NAMALWA (cell line): ENCODE measurements around the gene TNKS2.
"Not testable (repeated sequence)": the region's sequence is repeated elsewhere in the genome, so short reads cannot be mapped to it uniquely, and the experiment has no call there.

Source experiments
- DNase-seq: peaks from one replicate; pipeline ENCODE4 v3.0.0-alpha.2; 2015; ENCODE audit warnings: low spot score

TNKS2 gene

GRCh38 chr10:91797874-91798648, at the start of gene TNKS2:
Gene TNKS2 (plus strand): TSS chr10:91798426. CDS start chr10:91798691, 265 bp downstream.
- DNase-seq, result peak; percentile 96

- not testable (repeated sequence) for DNase-seq
These were observed 48.6 kb upstream of the TNKS2 start for GRCh38 chr10:91749592-91749991.

GRCh38 chr10:91756286-91756685, 41.9 kb upstream of the TNKS2 start:
- DNase-seq, result no peak

GRCh38 chr10:91758303-91759146, 39.7 kb upstream of the TNKS2 start:
- peak; percentile 74 for DNase-seq

- no peak for DNase-seq
These were observed 38.6 kb upstream of the TNKS2 start for GRCh38 chr10:91759581-91759986.

DNA sequence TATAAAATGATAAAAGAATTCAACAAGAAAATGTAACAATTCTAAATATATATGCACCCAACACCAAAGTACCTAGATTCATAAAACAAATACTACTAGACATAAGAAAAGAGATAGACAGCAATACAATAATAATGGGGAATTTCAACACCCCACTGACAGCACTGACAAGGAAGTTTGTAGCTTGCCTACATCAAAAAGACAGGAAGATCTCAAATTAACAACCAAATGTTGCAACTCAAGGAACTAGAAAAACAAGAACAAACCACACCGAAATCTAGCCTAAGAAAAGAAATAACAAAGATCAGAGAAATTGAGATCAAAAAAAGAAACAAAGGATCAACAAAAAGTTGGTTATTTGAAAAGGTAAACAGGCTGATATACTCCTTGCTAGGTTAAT, 36.5 kb upstream of the TNKS2 start:
- DNase-seq, result no peak

- no peak for DNase-seq
These were observed 35.3 kb upstream of the TNKS2 start for GRCh38 chr10:91762878-91763277.

- DNase-seq, result no peak
These were observed 31.6 kb upstream of the TNKS2 start for GRCh38 chr10:91766676-91767075.

GRCh38 chr10:91768123-91768522, 30.1 kb upstream of the TNKS2 start:
- DNase-seq, result no peak

GRCh38 chr10:91771907-91772306, 26.3 kb upstream of the TNKS2 start:
- DNase-seq, result no peak

DNA sequence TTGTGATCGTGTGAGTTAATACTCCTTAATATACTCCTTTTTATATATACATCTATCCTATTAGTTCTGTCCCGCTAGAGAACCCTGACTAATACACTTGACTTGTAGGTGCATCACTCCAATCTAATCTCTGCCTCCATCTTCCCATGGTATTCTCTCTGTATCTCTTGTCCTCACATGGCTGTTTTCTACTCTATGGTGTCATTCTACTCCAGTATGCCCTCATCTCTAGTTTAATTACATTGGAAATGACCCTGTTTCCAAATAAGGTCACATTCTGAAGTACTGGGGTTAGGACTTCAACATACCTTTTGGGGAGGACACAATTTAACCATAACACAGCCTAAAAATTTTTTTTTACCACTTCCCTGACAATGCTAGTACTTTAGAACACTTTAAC, 25.8 kb upstream of the TNKS2 start:
- no peak for DNase-seq

- no peak for DNase-seq
These were observed 25.4 kb upstream of the TNKS2 start for GRCh38 chr10:91772869-91773268.

- DNase-seq, result no peak
These were observed 23.7 kb upstream of the TNKS2 start for GRCh38 chr10:91774571-91774970.

GRCh38 chr10:91775731-91776130, 22.5 kb upstream of the TNKS2 start:
- no peak for DNase-seq

DNA sequence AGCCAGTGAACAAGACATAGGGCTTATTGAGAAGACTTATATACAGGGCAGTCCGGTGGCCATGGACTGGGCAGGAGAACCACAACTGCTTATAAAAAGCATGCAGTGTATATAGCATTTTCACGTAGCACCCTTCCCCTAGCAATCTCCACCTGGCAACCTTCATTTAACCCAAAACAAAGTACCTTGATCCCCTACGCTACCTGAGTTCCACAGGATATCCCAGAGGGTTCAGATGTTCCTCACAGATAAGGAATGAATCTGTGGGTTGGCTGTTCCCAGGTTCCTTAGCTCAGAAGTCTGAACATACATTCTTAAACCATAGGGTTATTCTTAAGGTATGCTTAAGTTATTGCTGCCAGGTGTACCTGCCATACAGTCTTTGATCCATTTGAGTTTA, 22.0 kb upstream of the TNKS2 start:
- no peak for DNase-seq

- DNase-seq, result no peak
These were observed 19.7 kb upstream of the TNKS2 start for GRCh38 chr10:91778485-91778884.

- DNase-seq, result no peak
These were observed 19.1 kb upstream of the TNKS2 start for GRCh38 chr10:91779011-91779605.

GRCh38 chr10:91782539-91782938, 15.7 kb upstream of the TNKS2 start:
- DNase-seq, result no peak

DNA sequence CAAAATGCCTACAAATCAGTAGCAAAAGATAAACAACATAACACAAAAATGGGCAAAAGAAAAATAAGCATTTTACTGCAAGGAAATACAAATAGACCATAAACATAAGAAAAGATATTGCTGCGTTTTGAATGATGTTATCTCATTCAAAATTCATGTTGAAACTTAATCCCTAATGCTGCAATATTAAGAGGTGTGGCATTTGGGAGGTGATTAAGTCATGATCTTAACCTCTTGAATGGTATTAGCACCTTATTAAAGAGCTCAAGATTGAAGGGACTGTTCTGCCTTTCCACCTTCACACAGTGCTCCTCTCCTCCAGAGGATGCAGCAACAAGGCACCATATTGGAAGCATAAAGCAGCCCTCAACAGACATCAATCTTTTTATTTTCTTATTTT, 12.4 kb upstream of the TNKS2 start:
- DNase-seq, result no peak

DNA sequence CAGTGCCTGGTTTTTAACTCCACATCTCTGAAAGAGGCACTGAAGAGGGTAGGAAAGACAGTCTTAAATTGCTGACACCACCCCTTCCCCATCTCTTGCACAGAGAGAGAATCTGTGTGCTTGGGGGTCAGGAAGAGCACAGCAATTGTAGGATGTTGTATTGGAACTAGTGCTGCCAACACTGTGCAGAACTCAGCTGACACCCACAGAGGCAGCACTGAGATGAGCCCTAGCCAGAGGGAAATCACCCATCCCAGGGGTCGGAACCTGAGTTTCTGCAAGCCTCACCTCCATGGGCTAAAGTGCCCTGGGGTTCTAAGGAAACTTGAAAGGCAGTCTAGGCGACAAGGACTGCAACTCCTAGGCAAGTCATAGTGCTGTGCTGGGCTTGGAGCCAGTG, 11.0 kb upstream of the TNKS2 start:
- no peak for DNase-seq

- no peak for DNase-seq
These were observed 10.4 kb upstream of the TNKS2 start for GRCh38 chr10:91787810-91788209.

DNA sequence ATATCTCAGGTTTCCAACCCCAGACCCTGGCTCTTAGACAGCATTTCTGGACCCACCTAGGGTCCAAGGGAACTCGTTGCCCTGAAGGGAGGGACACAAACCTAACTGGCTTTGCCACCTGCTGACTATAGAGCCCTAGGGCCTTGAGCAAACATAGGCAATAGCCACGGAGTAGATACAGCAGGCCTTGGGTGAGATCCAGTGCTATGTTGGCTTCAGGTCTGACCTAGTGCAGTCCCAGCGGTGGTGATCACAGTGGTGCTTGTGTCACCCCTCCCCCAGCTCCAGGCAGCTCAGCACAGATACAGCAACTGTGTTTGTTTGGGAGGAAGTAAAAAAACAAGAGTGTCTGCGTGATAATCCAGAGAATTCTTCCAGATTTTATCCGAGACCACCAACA, 9.7 kb upstream of the TNKS2 start:
- DNase-seq, result no peak
